HG03175 (cell line): Measurements from ENCODE around the gene CKAP4.
A peak's percentile ranks its signal among the peaks of the same experiment; 100 is the strongest.

Experiments
- ATAC-seq: cut with Tn5 transposase; IDR thresholded peaks from one replicate; pipeline ENCODE4 v1.9.1; 2021; ENCODE audit warnings: mild to moderate bottlenecking, moderate library complexity; ENCODE audit not compliant: unreplicated experiment

Gene CKAP4

GRCh38 chr12:106243620-106244019 lies 4.2 kb downstream of the CKAP4 start:
- no peak for ATAC-seq

- ATAC-seq: no peak
Observed at GRCh38 chr12:106240821-106241220, 7.0 kb downstream of the CKAP4 start.

DNA sequence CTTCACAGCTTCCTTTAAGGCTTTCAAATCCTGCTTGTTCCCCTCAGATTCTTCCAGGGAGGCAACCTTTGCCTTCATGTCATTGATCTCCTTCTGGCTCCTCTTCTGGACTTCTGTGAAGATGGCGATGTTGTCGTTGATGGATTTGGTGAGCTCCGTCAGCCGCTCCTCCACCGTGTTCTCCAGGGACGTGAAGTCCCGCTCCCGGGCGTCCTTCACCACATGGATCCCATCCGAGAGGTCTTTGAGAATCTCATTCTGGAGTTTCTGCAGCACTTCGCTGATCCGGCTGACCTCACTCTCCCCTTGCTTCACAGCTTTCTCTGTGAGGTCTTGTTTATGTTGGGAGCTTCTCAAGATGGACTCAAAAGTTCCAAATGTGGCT lies 7.9 kb downstream of the CKAP4 start:
- ATAC-seq: no peak

GRCh38 chr12:106239241-106239950 lies 8.4 kb downstream of the CKAP4 start:
- ATAC-seq: no peak

- ATAC-seq: no peak
Observed at GRCh38 chr12:106238146-106238545, 9.7 kb downstream of the CKAP4 start.

DNA sequence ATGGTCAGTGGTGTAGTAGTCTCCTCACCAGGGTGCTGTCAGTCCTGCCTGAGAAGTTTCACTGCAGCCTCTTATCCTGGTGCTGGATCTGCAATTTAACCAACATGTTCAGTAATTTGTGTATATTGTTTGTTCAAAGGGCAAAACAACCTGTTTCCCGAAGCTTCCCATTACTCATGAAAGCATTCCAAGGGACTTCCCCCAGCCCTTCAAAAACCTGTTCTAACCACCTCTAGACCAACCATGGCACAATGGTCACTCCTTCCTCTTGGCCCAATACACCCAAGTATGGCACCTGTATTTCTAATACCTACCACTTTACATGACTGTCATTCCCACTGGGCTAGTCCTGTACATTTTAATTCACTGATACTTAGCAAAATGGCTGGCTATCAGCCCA lies 12.1 kb downstream of the CKAP4 start:
- no peak for ATAC-seq

DNA sequence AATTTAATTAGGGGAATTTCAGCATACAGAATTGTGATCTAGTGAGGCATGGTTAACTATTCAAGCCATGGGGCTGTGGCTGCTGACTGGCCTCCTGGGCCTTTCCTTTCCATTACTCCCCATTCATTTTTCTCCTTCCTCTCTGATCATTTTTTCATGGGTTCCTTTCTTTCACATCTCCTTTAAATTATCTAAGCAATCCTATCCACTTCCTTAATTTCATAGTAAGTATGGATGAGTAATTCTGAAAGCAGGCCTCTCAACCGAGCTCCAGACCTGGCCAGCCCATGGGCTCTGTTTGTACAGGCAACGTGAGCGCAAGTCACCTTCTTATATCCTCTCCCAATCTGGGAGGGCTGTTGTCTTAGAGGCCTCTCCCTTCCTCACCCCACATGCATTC lies 13.4 kb downstream of the CKAP4 start:
- ATAC-seq: no peak

DNA sequence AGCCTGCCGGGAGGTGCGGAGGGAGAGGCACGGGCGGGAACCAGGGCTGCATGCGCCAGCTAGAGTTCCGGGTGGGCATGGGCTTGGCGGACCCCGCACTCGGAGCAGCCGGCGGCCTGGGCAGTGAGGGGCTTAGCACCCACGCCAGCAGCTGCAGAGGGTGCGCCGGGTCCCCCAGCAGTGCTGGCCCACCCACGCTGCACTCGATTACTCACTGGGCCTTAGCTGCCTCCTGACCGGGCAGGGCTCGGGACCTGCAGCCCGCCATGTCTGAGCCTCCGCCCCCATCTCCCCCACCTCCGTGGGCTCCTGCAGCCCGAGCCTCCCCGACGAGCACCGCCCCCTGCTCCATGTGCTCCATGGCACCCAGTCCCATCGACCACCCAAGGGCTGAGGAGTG lies 14.8 kb downstream of the CKAP4 start:
- ATAC-seq: no peak

- no peak for ATAC-seq
Observed at GRCh38 chr12:106229036-106229591, 18.7 kb downstream of the CKAP4 start.

GRCh38 chr12:106228320-106228710 lies 19.5 kb downstream of the CKAP4 start:
- ATAC-seq: no peak

GRCh38 chr12:106227641-106228319 lies 20.0 kb downstream of the CKAP4 start:
- ATAC-seq: no peak

DNA sequence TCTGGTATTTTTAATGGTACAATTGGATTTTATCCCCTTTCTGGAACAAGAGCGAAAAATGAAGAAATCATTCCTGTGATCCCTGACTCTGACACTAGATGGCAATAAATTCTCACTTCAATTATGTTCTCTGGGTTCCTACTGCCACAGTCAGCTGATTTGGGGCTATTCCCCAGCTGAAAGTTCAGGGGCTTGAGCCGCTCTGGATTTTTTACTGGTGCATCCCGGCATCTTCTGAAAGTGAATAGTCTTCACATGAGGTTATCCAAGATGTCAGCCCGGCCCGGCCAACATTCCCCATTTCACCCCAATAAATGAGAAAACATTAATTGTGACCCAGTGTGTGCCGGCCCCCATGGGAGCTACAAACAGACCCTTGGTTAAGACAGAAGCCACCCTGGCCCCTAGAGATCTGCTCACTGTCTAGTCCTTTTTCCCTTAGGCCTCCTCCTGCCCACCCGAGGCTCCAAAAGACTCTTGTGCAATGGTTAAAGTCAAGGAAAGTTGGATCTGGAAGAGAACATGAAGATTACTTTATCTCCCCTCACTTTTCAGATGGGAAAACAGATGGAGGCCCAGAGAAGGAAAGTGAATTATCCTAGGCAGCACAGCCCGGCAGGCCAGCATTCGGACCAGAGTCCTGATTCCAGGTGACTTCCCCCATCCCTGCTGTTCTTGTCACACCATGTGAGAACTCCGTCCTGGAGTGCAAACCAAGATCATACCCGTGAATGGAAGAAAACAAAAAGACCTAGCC lies 20.8 kb downstream of the CKAP4 start:
- no peak for ATAC-seq

- no peak for ATAC-seq
Observed at GRCh38 chr12:106224355-106224706, 23.5 kb downstream of the CKAP4 start.

DNA sequence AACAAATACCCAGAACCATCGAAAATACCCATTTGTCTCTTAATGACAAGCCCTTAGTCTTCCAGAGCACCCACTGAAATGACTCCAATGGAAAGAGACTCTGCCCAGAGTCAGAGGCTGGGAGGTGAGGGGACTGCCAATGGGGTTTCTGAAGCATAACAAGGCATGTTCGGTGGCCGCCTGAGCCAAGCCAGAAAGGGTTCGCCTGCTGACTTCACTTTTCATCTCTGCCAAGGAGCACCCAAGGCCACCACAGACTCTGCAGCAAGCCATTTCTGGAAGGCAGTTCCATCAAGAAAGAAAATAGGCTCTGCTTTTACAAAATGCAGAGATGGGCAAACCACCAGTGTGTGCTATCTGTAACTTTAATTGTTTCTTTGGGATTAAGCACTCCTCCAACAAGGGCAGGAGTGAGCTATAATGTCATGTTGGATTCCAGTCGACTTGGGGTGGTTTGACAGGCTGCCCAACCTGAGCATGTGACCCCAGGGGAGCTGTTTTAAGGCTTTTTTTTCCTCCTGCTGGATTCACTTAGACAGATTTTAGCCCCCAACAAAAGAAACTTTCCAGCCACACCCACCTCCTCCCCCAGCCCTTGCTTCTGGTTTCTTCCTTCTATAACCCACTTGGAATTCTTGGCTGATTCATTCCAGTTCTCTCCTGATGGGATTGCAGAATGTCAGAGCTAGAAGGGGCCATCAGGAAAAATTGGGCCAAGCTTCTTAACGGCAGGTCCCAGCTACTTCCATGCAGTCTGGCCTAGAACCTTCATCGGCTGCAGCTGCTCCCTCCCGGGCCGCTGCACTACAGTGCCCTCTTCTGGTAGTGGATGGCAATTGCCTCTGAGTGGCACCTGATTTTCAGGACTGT lies 24.1 kb downstream of the CKAP4 start:
- peak; percentile 76 for ATAC-seq

DNA sequence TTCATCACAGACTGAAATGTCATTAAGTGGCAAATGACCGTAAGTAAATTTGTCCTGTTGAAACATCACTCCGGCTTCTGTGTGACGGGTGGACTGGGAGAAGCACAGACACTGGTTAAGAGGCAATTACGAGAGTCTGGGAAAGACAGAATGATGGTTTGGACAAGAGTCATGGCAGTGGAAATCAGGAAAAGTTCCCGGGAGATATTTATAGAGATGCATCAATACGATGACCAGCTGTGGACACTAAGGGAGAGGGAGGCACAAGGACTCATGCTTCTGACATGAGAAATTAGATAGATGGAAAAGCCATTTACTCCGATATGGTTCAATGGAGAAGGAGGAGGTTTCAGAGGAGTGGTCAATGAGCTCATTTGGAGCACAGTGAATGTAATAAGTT lies 27.3 kb downstream of the CKAP4 start:
- no peak for ATAC-seq

DNA sequence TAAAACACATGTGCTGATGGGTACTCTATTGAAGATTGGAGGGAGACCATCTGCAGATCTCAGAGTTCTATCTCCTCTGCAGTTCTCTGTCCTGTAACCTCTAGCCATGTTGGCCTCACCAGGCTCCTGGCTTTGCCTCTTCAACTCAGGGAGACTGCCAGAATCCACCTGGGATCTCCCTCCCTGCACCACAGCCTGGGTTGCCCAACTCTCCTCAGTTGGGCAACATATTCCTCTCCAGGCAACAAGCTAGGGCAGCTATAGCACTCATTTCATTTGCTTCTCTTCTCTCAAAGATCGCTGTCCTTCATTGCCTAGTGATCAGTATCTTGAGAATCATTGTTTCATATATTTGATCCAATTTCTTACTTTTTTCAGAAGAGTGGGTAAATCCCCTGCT lies 28.8 kb downstream of the CKAP4 start:
- no peak for ATAC-seq

DNA sequence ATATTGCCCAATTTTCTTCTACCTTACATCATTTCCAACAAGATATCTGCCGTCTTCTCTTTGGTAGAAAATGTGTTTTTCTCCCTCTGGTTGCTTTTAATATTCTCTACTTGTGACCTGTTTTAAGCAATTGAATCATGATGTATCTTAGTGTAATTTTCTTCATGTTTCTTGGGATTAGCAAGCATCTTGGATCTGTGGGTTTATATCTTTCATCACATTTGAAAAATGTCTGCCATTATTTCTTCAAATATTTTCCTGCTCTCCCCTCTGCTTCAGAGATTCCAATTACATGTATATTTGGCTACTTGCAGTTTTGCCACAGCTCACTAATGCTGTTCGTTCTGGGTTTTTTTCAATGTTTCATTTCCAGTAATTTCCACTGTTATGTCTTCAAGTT lies 30.1 kb downstream of the CKAP4 start:
- ATAC-seq: no peak

- no peak for ATAC-seq
Observed at GRCh38 chr12:106214571-106214970, 33.2 kb downstream of the CKAP4 start.

GRCh38 chr12:106213662-106214061 lies 34.2 kb downstream of the CKAP4 start:
- ATAC-seq: no peak

GRCh38 chr12:106211973-106212372 lies 35.8 kb downstream of the CKAP4 start:
- ATAC-seq: no peak
